Measurements from ENCODE around the gene GRHL1.

DNA sequence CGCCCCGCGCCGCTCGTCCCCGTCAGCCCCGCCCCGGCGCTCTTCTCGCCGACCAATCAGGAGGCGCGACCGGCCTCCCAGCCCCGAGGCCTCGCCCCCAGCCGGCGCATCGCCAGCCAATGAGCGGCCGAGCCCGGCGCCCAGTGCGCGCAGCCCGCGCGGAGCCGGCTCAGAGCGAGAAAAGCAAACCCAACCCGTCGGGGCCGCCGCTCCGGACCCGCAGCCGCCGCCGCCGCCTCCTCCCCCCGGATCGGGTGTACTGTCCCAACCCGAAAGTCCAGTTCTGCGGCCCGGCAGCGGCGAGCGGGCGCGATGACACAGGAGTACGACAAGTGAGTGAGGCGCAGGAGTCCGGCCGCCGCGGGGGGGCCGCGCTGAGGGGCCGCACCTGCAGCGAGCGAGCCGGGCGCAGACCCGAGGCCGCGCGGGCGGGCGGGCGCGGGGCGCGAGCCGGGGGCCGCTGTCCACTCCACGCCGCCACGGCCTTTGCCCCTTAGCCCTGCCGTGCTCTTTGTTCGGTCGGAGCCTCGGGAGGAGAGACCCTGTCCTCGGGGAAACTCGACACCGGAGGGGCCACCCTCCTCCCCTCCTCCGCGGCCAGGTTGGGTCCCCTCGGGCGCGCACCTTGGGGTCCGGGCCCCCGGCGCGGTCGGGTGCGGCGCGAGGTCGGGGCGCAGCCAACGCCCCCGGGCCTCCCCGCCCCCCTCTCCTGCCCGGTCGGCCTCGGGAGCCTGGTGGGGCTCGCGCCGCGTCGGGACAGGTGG is at the start of gene GRHL1:
- TF ChIP-seq, protein P1, sequence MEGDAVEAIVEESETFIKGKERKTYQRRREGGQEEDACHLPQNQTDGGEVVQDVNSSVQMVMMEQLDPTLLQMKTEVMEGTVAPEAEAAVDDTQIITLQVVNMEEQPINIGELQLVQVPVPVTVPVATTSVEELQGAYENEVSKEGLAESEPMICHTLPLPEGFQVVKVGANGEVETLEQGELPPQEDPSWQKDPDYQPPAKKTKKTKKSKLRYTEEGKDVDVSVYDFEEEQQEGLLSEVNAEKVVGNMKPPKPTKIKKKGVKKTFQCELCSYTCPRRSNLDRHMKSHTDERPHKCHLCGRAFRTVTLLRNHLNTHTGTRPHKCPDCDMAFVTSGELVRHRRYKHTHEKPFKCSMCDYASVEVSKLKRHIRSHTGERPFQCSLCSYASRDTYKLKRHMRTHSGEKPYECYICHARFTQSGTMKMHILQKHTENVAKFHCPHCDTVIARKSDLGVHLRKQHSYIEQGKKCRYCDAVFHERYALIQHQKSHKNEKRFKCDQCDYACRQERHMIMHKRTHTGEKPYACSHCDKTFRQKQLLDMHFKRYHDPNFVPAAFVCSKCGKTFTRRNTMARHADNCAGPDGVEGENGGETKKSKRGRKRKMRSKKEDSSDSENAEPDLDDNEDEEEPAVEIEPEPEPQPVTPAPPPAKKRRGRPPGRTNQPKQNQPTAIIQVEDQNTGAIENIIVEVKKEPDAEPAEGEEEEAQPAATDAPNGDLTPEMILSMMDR (IDR thresholded peaks at IDR 0.05 in 8 of 11, conservative IDR thresholded peaks at IDR 0.05 in 3 of 11): no peak
- no peak for TF ChIP-seq POLR2A (IDR thresholded peaks at IDR 0.05)
- peak; percentile 28 to 73 (median 70) for TF ChIP-seq POLR2AphosphoS5 (IDR thresholded peaks at IDR 0.05)
